CD4-positive, alpha-beta T cell (primary cell): ENCODE results near the gene PCTP. TPM values are rescaled to one million over a fixed set of nuclear protein-coding genes. Genes with fewer than 3 reads are reported as not detected.

ENCODE experiments used
- ATAC-seq: fragments of 200-7000 bp; cut with Tn5 transposase; one replicate; pipeline ENCODE4 v1.10.0; 2022; ENCODE audit warnings: mild to moderate bottlenecking; ENCODE audit not compliant: poor library complexity
- CTCF ChIA-PET: fragments of 350-600 bp; sonication (Branson Sonifier 250); formaldehyde crosslinking; loops from one replicate; lab custom pipeline; 2021; ENCODE audit warnings: antibody characterized with exemption, inconsistent platforms; lab: Charles Lee
- POLR2A ChIA-PET: fragments of 350-600 bp; sonication (Branson Sonifier 250); formaldehyde crosslinking; loops from one replicate; lab custom pipeline; 2021; ENCODE audit warnings: antibody characterized with exemption, inconsistent platforms; lab: Charles Lee
- DNase-seq, 14 experiments: peaks; one replicate each; pipeline ENCODE4 v3.0.0-alpha.2; 2013 to 2020; ENCODE audit warnings: mixed read lengths in 2 of 14
- H3K27ac ChIP-seq, 2 donors: one replicate each; pipeline versions ENCODE4 v1.5.1 to v1.7.0; 2013; ENCODE audit warnings: low read length in 2 of 2, low read depth in 1 of 2, mild to moderate bottlenecking in 1 of 2
- H3K27me3 ChIP-seq, 2 experiments: 1 replicate in 1 of 2; 2 replicates in 1 of 2; pipeline versions ENCODE4 v1.6.1 to v1.7.0; 2013; ENCODE audit warnings: low read length in 2 of 2, control low read depth in 1 of 2, mild to moderate bottlenecking in 1 of 2, moderate library complexity in 1 of 2; ENCODE audit not compliant: insufficient read depth in 2 of 2, control insufficient read depth in 1 of 2
- H3K36me3 ChIP-seq: one replicate; pipeline ENCODE4 v1.6.1; 2013; ENCODE audit warnings: low read length, control low read depth; ENCODE audit not compliant: insufficient read depth
- H3K4me1 ChIP-seq: one replicate; pipeline ENCODE4 v1.6.1; 2013; ENCODE audit warnings: low read length, control low read depth; ENCODE audit not compliant: insufficient read depth
- H3K4me3 ChIP-seq: one replicate; pipeline ENCODE4 v1.5.1; 2013; ENCODE audit warnings: mild to moderate bottlenecking, low read length, moderate library complexity
- H3K9me3 ChIP-seq, 2 experiments: 1 replicate in 1 of 2; 2 replicates in 1 of 2; pipeline versions ENCODE4 v1.6.1 to v1.7.0; 2013; ENCODE audit warnings: low read length in 2 of 2, mild to moderate bottlenecking in 2 of 2, control low read depth in 1 of 2, moderate library complexity in 1 of 2; ENCODE audit not compliant: control insufficient read depth in 1 of 2, insufficient read depth in 1 of 2
- H3K27ac Mint-ChIP-seq: one replicate; pipeline ENCODE4 v1.8.0; 2020; ENCODE audit warnings: mixed read lengths
- H3K27me3 Mint-ChIP-seq: one replicate; pipeline ENCODE4 v1.8.0; 2021; ENCODE audit warnings: mixed read lengths
- H3K36me3 Mint-ChIP-seq: one replicate; pipeline ENCODE4 v1.8.0; 2021; ENCODE audit warnings: low read depth, mixed read lengths
- H3K4me1 Mint-ChIP-seq: one replicate; pipeline ENCODE4 v1.8.0; 2021; ENCODE audit warnings: low read depth, mixed read lengths
- H3K4me3 Mint-ChIP-seq: one replicate; pipeline ENCODE4 v1.8.0; 2020; ENCODE audit warnings: mild to moderate bottlenecking, mixed read lengths
- H3K9me3 Mint-ChIP-seq: one replicate; pipeline ENCODE4 v1.8.0; 2020; ENCODE audit warnings: mixed read lengths
- CTCF ChIP-seq: fragments of 200-600 bp; IDR thresholded peaks from one replicate; pipeline ENCODE4 v1.8.0; 2022; ENCODE audit warnings: antibody characterized with exemption, mild to moderate bottlenecking
- intact Hi-C, 2 experiments: fragments of 100-400 bp; cut with DNase I in 1 of 2; cut with micrococcal nuclease in 1 of 2; formaldehyde crosslinking; loops; one replicate each; pipeline versions ENCODE4 v1.15.1 to v1.9.0; 2023 to 2025; cut with DNase I, micrococcal nuclease
- total RNA-seq, 174 experiments: library from RNA in 2 of 174; stranded (reverse) in 2 of 174; gene quantifications; one replicate each; pipeline ENCODE4 v1.2.3 and lab custom pipeline; 2021 to 2026

The PCTP gene
- total RNA-seq, 2 experiments from 2014 or later = 1.1 to 1.2 TPM

GRCh38 chr17:55777471-55777971 lies 26.7 kb downstream of the PCTP start:
- H3K9me3 Mint-ChIP-seq = no peaks in the 10 kb centered on the region
- Histone ChIP-seq H3K36me3 (peaks cover 20% of the 10 kb centered on the region), H3K9me3 (no peaks in the 10 kb centered on the region), H3K4me3 (no peak overlapping the region), H3K27me3 (no peaks in the 10 kb centered on the region), H3K27ac (no peak overlapping the region), H3K4me1 (no peaks in the 10 kb centered on the region)
- ATAC-seq (no peak), DNase-seq (no peak)
- intact Hi-C loops = no loop called here
- no peak overlapping the region for H3K27ac Mint-ChIP-seq
- H3K27me3 Mint-ChIP-seq = no peaks in the 10 kb centered on the region
- ChIA-PET CTCF (no interaction called here), POLR2A (no interaction called here)
- no peak overlapping the region for H3K4me3 Mint-ChIP-seq
- no peaks in the 10 kb centered on the region for H3K4me1 Mint-ChIP-seq
- TF ChIP-seq CTCF = no peak
- H3K36me3 Mint-ChIP-seq = peaks cover 38% of the 10 kb centered on the region

GRCh38 chr17:55778389-55779118 lies 27.7 kb downstream of the PCTP start:
- POLR2A ChIA-PET = no interaction called here
- intact Hi-C loops = no loop called here
- H3K27me3 ChIP-seq = no peaks in the 10 kb centered on the region

GRCh38 chr17:55783684-55784245 lies 32.9 kb downstream of the PCTP start:
- intact Hi-C loops = no loop called here
- no peaks in the 10 kb centered on the region for H3K36me3 Mint-ChIP-seq

More at GRCh38 chr17:55778389-55779118, 27.7 kb downstream of the PCTP start:
- no peaks in the 10 kb centered on the region for H3K27me3 Mint-ChIP-seq
- Histone ChIP-seq H3K4me1 (no peaks in the 10 kb centered on the region), H3K36me3 (peaks cover 17% of the 10 kb centered on the region), H3K9me3 (no peaks in the 10 kb centered on the region), H3K27ac (no peak overlapping the region), H3K4me3 (no peak overlapping the region)
- peaks cover 28% of the 10 kb centered on the region for H3K36me3 Mint-ChIP-seq
- TF ChIP-seq CTCF = no peak
- H3K9me3 Mint-ChIP-seq = no peaks in the 10 kb centered on the region
- ATAC-seq = no peak
- no peaks in the 10 kb centered on the region for H3K4me1 Mint-ChIP-seq
- CTCF ChIA-PET = no interaction called here
- no peak overlapping the region for H3K4me3 Mint-ChIP-seq
- no peak overlapping the region for H3K27ac Mint-ChIP-seq
- DNase-seq = no peak

More at GRCh38 chr17:55783684-55784245, 32.9 kb downstream of the PCTP start:
- H3K4me3 ChIP-seq = no peak overlapping the region
- ChIA-PET POLR2A (no interaction called here), CTCF (interaction anchor here (1.1 kb wide), 1 partner anchor 12 kb away, joined by 3 read pairs; no protein-coding TSS in a partner anchor)
- no peaks in the 10 kb centered on the region for H3K4me1 ChIP-seq
- H3K27ac ChIP-seq = no peak overlapping the region
- H3K4me1 Mint-ChIP-seq = no peaks in the 10 kb centered on the region
- no peak for DNase-seq
- H3K27me3 ChIP-seq = no peaks in the 10 kb centered on the region
- no peak overlapping the region for H3K27ac Mint-ChIP-seq
- ATAC-seq = no peak
- no peaks in the 10 kb centered on the region for H3K9me3 Mint-ChIP-seq
- peaks cover 0 to 5% of the 10 kb centered on the region in 2 experiments for H3K9me3 ChIP-seq
- no peak overlapping the region for H3K4me3 Mint-ChIP-seq
- no peaks in the 10 kb centered on the region for H3K27me3 Mint-ChIP-seq
- no peaks in the 10 kb centered on the region for H3K36me3 ChIP-seq
- TF ChIP-seq CTCF = no peak
